Transverse colon (tissue), 3 donors: ENCODE data around the gene DLG5.

Experiments used
- POLR2A ChIP-seq: fragments of 450-650 bp; IDR thresholded peaks from one replicate; pipeline ENCODE4 v1.6.1; 2016; ENCODE audit warnings: antibody characterized with exemption, mild to moderate bottlenecking, moderate library complexity
- TF ChIP-seq, protein P1 (sequence below), 5 experiments: fragments of 200-600 bp in 3 of 5; fragments of 450-650 bp in 2 of 5; sonication (generic) in 3 of 5; IDR thresholded peaks; 1 replicate in 2 of 5; 2 replicates in 3 of 5; pipeline ENCODE4 v1.5.1; 2016 to 2017; ENCODE audit warnings: antibody characterized with exemption in 5 of 5, inconsistent platforms in 3 of 5, mild to moderate bottlenecking in 2 of 5, moderate library complexity in 1 of 5

DNA sequence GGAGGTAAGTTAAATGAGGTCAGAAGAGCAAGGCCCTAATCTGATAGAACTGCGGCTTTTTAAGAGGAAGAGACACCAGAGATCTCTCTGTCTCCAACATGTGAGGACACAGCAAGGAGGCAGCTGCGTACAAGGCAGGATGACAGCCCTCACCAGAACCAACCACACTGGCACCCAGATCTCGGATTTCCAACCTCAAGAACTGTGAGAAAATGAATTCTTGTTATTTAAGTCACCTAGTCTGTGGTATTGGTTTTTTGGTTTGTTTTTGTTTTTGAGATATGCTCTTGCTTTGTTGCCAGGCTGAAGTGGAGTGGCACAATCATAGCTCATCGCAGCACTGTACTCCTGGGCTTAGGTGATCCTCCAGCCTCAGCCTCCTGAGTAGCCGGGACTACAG is 127.2 kb downstream of the DLG5 start:
- TF ChIP-seq, protein P1, sequence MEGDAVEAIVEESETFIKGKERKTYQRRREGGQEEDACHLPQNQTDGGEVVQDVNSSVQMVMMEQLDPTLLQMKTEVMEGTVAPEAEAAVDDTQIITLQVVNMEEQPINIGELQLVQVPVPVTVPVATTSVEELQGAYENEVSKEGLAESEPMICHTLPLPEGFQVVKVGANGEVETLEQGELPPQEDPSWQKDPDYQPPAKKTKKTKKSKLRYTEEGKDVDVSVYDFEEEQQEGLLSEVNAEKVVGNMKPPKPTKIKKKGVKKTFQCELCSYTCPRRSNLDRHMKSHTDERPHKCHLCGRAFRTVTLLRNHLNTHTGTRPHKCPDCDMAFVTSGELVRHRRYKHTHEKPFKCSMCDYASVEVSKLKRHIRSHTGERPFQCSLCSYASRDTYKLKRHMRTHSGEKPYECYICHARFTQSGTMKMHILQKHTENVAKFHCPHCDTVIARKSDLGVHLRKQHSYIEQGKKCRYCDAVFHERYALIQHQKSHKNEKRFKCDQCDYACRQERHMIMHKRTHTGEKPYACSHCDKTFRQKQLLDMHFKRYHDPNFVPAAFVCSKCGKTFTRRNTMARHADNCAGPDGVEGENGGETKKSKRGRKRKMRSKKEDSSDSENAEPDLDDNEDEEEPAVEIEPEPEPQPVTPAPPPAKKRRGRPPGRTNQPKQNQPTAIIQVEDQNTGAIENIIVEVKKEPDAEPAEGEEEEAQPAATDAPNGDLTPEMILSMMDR (IDR thresholded peaks at IDR 0.05), result no peak
- TF ChIP-seq POLR2A, result no peak
